Glomerular endothelial cell (primary cell): Measurements from ENCODE around the gene CD320. TPM values are rescaled to one million over a fixed set of nuclear protein-coding genes. Genes with fewer than 3 reads are reported as not detected.
"Not testable (repeated sequence)": the region's sequence is repeated elsewhere in the genome, so short reads cannot be mapped to it uniquely, and the experiment has no call there.

Source experiments
- DNase-seq: peaks from one replicate; pipeline ENCODE4 v3.0.0-alpha.2; 2011; ENCODE audit warnings: low read depth, low spot score; ENCODE audit errors: extremely low read depth
- total RNA-seq: library from RNA; depleted of rRNA; stranded (reverse); fragments of >200 nt; gene quantifications from 2 replicates; pipeline ENCODE4 v1.2.3, GENCODE V29; 2015

The CD320 gene
- total RNA-seq, 1 donor from 2014 or later: 120 TPM

DNA sequence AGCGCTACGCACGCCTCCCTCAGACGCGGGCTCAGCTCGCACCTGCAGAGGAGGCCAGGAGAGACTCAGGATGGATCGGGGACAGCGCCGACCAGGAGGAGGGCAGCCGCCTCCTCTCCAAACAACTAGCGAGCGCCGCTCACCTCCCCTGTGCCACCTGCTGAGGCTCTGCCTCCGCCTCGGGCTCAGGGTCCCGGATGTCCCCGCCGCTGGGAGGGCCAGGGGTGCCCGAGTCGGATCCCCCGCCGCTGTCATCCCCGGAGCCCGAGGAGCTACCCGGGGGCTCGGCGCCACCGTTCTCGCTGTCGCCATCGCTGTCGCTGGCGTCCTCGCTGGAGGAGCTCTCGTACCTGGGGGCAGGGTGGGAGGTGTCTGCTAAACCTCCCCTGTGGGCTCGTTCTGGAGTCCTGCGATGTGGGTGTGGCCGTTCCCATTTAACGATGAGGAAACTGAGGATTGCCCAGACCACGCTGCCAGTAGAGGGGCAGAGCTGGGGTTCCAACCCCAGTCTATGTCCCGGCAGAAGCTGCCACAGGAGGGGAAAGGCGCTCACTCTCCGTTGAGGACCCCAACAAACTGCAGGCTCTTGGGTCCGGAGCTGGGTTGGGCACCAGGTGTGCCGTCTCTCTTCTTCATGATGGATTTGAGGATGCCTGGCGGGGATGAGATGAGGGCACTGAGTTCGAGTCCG lies 25.8 kb upstream of the CD320 start:
- DNase-seq: no peak

DNA sequence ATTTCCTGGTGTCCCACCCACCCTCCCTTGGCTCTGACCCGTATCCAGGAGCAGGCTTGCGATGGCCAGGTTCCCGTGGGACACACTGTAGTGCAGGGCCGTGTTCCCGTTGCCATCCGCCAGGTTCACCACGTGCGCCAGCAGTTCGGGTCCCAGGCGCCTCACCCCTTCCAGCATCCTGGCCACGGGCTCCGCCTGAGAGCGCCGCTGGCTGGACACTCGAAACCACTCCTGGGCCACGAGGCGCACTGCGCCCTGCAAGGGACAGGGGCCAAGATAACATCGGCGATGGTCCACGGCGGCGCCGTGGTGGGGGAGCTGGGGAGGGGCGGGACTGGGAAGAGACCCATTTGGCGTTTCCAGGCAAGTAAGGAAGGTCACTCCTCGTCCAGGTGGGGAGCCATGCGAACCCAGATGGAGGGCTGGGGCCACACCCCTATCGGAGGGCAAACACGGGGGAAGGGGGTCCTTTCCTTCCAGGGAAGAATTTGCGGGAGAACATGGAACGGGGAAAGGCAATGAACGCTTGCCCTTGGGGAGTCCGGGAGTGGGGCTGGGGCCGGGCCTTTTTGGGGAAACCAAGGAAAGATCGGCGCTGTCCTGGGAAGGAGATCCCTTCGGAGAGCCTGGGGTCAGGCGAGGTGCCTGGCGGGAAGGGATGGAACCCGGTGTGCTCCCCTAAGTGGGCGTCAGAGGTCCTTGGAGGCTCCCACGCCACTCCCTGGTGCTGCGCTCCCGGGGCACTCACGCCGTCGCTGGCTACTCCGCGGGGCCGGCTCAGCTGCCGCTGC lies 25.0 kb upstream of the CD320 start:
- DNase-seq: no peak

DNA sequence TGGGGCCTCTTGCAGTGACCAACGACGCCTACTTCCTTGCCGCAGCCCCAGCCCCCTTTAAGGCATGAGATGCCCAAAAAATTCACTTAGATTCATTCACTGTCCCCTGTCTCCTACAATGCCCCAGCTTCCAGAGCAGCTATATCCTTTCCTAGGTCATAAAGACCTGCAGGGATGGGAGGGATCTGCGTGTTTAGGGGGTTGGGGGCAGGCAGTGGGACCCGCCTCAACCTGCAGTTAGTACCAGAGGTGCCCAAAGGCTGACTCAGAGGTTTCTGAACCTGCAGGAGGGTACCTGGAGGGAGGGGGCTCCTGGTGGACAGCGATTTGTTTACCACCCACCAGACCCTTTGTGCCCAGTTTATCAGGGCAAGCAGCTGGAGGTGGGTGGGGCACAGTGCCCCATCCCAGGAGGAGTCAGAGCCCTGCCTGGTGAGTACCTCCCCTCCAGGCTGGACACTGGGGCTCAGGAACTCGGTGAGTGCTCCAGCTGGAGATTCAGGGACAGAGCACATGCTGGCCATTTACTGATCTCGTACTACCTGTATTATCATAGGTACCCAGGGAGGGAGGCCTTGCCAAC lies 23.2 kb upstream of the CD320 start:
- no peak for DNase-seq

DNA sequence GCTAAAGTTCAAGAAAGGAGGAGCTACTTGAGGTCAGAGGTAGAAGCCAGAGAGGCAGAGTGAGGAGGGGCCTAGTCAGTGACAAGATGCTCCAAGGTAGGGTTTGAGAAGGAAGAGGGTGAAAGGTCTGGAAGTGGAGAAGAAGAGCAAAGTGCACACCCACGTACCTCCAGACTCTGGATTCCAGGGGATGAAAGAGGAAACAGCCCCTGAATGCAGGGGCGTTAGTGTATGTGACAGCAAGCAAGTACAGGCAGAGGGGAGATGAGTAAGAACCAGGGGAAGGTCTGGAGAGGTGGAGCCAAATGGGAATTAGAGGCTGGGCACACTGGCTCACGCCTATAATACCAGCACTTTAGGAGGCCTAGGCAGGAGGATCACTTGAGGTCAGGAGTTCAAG lies 21.8 kb upstream of the CD320 start:
- no peak for DNase-seq

DNA sequence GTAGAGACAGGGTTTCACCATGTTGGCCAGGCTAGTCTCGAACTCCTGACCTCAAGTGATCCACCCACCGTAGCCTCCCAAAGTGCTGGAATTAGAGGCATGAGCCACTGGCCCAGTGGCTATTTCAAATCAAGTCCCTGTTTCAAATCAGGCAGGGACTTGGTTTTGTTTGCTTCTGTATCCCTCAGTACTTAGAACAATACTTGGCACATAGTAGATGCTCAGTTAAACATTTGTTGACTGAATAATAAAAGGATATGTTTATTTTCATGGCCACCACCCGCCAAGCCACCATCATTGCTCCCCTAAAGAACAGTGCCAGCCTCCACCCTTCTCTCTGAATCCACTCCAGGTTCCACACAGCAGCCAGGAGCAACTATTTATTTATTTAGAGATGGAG lies 17.3 kb upstream of the CD320 start:
- DNase-seq: no peak

DNA sequence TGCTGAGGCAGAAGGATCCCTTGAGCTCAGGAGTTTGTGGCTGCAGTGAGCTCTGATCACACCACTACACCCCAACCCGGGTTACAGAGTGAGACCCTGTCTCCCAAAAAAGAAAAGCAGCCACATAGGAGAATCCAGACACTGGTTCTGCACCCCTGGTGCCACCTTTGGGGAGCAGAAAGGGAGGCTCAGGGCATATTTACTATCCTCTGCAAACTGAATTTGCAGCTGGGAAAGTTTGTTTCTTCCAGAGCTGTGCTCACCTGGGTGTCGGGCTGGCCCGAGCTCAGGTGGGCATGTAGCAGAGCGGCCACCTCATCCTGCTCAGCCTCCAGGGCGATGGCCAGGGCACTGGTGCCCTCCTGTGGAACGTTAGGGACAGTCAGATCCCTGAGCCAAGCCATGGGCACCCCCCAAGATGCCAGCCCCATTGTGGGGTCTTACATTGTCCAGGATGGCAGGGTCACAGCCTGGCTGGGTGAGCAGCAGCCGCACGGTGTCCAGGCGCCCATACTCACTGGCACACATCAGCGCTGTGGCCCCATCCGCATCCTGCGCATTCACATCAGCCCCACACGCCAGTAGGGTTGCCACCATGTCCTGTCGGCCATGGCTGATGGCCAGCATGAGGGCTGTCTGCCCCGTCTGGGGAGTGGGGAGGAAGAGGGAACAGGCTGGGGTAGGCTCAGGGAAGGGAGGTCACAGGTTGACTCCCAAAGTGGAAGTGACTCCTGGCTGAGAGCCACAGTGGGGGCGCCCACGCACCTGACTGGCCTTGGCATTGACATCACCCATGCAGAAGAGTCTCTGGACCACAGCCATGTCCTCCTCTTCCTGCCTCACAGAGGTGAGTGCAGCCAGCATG lies 16.3 kb upstream of the CD320 start:
- no peak for DNase-seq

DNA sequence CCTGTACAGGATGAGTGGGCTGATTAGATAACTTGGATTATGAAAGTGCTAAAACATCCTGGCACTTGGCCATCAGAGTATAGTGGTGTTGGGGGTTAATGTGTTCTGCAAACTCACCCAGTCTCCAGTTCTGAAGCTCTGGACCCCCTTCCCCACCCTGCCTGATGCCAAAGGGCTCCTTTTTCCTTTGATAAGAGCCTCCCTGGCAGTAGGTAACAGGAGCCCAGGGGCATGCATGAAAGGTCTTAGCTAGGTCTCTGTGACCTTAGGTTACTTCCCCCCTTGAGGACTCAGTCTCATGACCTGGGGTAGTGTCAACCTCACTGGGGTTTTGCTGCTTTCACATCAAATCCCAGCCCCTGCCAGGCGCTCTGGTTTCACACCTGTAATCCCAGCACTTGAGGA lies 15.6 kb upstream of the CD320 start:
- DNase-seq: no peak

DNA sequence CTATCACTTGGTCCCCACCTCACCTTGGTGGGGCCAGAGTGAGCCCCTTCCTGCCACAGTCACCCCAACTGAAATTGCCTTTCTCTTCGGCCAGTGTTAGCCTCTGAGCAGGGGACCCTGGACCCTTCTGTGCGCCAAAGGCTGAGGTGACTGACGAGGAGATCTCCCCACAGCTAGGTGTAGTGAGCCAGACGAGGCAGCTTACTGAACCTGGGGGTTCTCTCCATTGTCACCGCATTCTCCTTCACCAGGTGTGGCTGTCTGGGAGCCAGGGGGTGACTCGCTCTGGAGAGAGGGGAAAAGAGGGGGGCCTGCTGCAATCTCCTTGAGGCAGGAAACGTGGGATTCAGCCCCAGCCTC lies 14.5 kb upstream of the CD320 start:
- DNase-seq: no peak

DNA sequence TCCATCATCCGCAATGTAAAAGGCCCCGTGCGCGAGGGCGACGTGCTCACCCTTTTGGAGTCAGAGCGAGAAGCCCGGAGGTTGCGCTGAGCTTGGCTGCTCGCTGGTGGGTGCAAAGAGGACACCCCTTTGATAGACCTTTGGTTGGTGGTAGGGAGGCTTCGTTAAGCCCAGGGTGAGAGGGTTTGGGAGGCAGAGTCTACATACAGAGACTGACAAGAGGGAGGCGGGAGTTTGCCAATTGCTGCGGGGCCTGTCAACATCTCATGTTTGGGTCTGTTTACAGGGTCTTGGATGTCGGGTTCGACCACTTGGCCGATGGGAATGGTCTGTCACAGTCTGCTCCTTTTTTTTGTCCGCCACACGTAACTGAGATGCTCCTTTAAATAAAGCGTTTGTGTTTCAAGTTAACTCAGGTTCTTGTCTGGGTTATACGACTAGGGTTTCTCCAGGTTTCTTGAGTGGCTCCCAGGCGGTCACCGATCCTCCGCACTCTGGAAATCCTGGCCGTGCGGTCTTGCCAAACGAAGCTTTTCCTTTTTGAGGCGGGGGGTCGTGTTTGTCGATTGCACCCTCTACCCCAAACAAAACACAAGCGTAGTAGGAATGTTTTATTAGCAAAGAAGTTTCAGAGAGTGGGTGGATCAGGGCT lies 14.0 kb upstream of the CD320 start:
- no peak for DNase-seq

DNA sequence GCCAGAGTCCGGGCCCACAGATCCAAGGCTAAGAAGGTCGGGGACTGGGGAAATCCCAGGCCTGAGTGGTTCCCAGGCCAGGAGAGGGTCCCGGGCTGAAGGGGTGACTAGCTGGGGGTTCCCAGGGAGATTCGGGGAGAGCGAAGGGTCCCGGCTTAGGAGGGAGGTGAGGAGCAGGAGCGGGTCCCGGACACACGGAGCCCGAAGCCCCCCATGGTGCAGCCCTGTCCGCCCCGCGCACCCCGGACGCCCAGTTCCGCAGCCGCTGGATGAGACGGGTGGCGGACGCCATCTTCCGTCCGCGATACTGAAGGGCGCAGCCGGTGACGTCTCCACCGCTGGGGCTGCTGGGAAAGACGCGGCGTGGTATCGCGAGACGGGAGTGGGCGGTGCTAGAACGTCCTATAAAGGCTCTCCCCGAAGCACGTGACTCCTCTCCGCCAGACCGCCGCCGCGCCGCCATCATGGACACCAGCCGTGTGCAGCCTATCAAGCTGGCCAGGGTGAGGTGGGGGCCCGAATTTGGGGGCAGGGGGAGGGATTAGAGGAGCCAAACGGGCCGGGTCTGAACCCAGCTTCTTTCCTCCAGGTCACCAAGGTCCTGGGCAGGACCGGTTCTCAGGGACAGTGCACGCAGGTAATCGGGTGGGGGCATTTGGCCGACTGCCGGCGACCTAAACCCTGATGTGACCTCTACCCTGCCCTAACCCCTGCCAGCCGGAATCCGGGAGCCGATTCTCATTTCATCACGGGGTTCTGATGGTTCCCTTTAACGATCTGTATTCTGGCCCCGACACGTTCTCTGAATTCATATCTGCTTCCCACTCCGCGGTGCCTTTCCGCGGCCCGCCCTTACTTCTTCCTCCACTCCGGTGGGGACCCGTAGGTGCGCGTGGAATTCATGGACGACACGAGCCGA lies 13.2 kb upstream of the CD320 start, which contains the start of the genes NDUFA7 and RPS28:
TSS of gene NDUFA7 (minus strand) at position 309 of the 919 bp plus-strand sequence. CDS start at position 292, 17 bp downstream.
TSS of gene RPS28 (plus strand) at position 430 of the 919 bp plus-strand sequence. CDS start at position 465, 35 bp downstream.
- DNase-seq: peak; percentile 74

DNA sequence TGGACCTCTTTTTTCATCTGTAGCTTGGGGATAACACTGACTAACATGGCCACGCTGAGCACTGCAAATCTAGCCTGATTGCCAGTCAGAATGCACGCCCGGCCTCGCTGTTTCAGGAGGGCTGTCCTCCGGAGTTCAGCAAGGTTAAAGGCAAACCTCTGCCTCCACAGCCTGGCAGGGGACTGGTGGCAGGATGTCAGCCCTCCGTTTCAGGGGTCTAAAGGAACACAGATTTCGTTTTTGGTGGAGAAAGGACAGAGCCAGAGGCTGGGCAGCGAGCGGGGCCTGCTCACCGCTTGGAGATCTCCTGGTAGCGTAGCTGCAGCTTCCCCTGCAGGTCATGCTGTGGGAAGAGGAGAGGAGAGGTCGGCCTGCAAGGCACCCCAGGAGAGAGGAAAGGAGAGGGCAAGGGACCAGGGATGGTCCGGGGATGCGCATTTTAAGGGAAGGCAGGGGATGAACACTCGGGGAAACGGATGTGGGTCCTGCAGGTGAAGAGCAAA lies 12.5 kb upstream of the CD320 start:
- no peak for DNase-seq

DNA sequence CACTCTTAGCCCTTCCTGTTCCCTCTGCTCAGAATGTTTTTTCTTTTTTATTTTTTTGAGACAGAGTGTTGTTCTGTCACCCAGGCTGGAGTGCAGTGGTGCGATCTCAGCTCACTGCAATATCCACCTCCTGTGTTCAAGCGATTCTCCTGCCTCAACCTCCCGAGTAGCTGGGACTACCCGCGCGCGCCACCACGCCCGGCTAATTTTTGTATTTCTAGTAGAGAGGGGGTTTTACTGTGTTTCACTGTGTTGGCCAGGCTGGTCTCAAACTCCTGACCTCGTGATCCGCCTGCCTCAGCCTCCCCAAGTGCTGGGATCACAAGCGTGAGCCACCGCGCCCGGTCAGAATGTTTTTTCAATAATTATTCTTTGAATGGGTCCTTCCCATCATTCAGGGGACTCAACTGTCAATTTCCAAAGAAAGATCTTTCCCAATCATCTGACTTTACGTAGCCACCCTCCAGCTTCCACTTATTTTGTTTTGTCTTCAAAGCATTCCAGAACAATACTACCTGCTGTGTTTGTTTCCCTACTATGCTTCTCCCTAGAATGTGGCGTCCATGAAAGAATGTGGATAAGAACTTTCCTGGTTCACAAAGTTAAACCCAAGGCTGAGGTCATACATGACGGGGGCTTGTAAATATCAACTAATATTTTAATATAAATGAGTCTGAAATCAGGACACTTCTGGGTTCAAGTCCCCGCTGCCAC lies 11.8 kb upstream of the CD320 start:
- no peak for DNase-seq

DNA sequence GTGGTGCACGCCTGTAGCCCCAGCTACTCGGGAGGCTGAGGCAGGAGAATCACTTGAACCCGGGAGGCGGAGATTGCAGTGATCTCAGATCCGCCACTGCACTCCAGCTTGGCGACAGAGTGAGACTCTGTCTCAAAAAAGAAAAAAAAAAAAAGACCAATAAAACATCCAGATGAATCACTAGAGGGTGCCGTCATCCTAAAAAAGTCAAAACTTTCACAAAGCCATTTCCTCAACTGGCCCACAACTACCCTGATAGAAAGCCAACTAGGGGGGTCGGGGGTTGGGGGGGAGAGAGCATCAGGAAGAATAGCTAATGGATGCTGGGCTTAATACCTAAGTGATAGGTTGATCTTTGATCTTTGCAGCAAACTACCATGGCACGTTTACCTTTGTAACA lies 10.7 kb upstream of the CD320 start:
- DNase-seq: not testable (repeated sequence)

DNA sequence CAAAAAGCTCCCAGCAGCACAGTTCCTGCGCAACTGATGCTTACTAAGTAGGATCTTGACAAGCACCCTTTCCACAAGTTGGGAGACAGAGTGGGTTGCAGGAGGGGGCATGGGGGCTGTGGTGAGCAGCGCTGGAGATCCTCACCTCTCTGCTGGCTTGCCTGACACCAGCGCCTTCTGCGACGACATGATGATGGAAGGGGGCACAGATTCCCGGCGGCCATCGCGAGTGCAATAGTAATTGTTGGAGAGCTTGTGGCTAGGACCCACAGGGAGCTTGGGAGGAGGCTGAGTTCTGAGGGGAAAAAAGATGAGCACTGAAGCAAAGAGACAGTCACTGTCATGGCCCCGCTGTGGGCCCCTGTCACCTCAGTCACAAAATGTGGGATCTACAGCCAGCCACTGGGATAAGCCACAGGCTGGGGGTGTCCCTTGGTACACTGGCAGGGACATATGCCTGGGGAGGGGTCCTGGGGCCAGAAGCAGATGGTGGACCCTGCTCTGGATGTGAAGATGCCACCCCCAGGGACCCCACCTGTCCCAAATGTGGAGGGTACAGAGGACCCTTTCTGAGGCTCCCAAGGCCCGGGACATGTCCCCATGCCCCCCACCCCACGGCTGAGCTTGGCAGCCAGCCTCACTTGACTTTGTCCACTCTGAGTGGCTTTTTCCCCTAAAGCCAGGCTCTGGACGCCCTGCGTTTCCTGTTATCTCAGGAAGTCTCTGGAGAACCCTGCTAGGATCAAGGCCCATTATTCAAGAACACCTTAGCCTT lies 8.4 kb upstream of the CD320 start:
- DNase-seq: no peak

DNA sequence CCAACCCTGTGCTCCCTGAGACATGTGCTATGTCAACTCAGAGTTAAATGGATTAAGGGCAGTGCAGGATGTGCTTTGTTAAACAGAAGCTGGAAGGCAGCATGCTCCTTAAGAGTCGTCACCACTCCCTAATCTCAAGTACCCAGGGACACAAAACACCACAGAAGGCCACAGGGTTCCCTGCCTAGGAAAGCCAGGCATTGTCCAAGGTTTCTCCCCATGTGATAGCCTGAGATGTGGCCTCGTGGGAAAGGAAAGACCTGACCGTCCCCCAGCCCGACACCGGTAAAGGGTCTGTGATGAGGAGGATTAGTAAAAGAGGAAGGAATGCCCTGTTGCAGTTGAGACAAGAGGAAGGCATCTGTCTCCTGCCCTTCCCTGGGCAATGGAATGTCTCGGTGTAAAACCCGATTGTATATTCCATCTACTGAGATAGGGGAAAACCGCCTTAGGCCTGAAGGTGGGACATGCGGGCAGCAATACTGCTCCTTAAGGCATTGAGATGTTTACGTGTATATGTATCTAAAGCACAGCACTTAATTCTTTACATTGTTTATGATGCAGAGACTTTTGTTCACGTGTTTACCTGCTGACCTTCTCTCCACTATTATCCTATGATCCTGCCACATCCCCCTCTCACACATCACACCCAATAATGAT lies 7.0 kb upstream of the CD320 start:
- not testable (repeated sequence) for DNase-seq

DNA sequence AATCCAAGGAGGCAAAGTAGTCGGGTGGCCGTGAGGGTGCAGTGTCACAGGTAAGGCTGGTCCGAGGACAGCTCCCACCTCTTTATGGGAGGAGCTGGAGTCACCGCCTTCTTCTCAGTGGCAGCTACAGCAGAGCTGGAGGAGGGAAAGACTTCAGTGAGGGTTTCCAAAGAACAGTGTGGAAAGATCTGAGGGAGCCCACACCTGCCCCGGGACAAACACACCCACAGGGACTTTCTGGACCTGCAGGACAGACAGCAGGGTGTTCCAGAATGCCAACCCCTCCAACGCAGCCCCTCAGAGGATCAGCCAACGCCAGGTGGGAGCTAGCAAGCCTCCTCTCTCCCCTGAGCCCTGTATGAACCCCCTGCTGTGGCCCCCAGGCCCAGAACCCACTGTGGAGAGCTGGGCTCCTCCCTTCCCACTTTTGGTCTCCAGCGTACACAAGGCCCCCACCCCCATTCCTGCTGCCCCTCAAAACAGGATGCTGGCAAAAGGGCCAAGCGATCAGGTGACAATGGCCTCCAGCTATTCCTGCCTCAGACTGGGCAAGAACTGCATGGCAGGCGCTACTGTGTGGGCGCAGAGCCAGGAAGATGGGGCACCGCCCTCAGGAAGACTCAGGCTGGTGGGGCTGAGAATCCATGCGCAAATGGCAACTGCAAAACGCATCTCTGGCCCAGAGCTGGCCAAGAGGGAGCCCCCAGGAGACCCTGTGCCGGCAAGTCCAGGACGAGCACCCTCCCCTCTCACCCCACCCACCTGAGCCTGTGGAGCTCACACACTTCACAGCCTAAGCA lies 3.5 kb upstream of the CD320 start:
- DNase-seq: no peak
